ENCODE data around the gene CYP4X1.

GRCh38 chr1:46983166-46983829 is 40.2 kb upstream of the CYP4X1 start:
- TF ChIP-seq POLR2A (IDR thresholded peaks at IDR 0.05; ENCODE audit: low read depth, low read length) (no peak), POLR2AphosphoS5 (IDR thresholded peaks at IDR 0.05; ENCODE audit: low read depth, low read length) (no peak), TAF1 (IDR thresholded peaks at IDR 0.05; ENCODE audit: borderline replicate concordance, low read depth, low read length) (no peak)
